ENCODE data around the gene PDK2. TPM values are rescaled to one million over a fixed set of nuclear protein-coding genes. Genes with fewer than 3 reads are reported as not detected.

PDK2 gene
- total RNA-seq, 4 donors from 2014 or later = 37.9 to 77.7 (median 49.8) TPM

GRCh38 chr17:50094243-50094752 is 853 bp upstream of the PDK2 start:
- DNase-seq (ENCODE audit: low spot score in 2 of 2) = peak; percentile 91 to 95
- peak overlapping the region; percentile 85 to 96 (median 92) for H3K27ac ChIP-seq

GRCh38 chr17:50095626-50096037 is 481 bp downstream of the PDK2 start:
- TF ChIP-seq POLR2A (IDR thresholded peaks at IDR 0.05) (no peak), EP300 (IDR thresholded peaks at IDR 0.05) (no peak), CTCF (IDR thresholded peaks at IDR 0.05) (no peak)
- H3K9me3 ChIP-seq = no peaks in the 10 kb centered on the region
- H3K4me3 ChIP-seq = peak overlapping the region; percentile 86 to 100 (median 98)
- peaks cover 0 to 32% (median 0%) of the 10 kb centered on the region in 3 donors for H3K36me3 ChIP-seq
- peak overlapping the region; percentile 85 to 96 (median 92) for H3K27ac ChIP-seq
- WGBS, 2 donors = 0 to 1% methylated on average over 12 of the region's 12 CpGs
- H3K27me3 ChIP-seq = no peaks in the 10 kb centered on the region
- peaks cover 0 to 51% (median 41%) of the 10 kb centered on the region in 4 donors for H3K4me1 ChIP-seq
- DNase-seq (ENCODE audit: low spot score in 2 of 2) = no peak

More at GRCh38 chr17:50094243-50094752, 853 bp upstream of the PDK2 start:
- peak in 1 of 2 donors; percentile 47 for TF ChIP-seq EP300 (IDR thresholded peaks at IDR 0.05)
- TF ChIP-seq POLR2A (IDR thresholded peaks at IDR 0.05) = peak in 1 of 2 donors; percentile 27
- TF ChIP-seq CTCF (IDR thresholded peaks at IDR 0.05) = peak; percentile 88 to 94 (median 92)
- Histone ChIP-seq H3K4me3 (peak overlapping the region; percentile 86 to 100 (median 98)), H3K4me1 (peaks cover 0 to 39% (median 32%) of the 10 kb centered on the region in 4 donors), H3K9me3 (no peaks in the 10 kb centered on the region), H3K27me3 (no peaks in the 10 kb centered on the region), H3K36me3 (peaks cover 0 to 34% (median 0%) of the 10 kb centered on the region in 3 donors)
- 0 to 1% methylated on average over 17 to 21 of the region's 21 CpGs for WGBS, 2 donors

GRCh38 chr17:50096092-50096491 is 941 bp downstream of the PDK2 start:
- Histone ChIP-seq H3K9me3 (no peaks in the 10 kb centered on the region), H3K4me3 (peak overlapping the region; percentile 86 to 100 (median 98)), H3K27ac (peak overlapping the region; percentile 85 to 96 (median 92)), H3K27me3 (no peaks in the 10 kb centered on the region), H3K4me1 (peaks cover 0 to 55% (median 46%) of the 10 kb centered on the region in 4 donors), H3K36me3 (peaks cover 0 to 32% (median 0%) of the 10 kb centered on the region in 3 donors)
- 12% methylated on average over 5 of the region's 6 CpGs; no CpG with 5 or more reads in 1 of the 2 donors for WGBS, 2 donors
- DNase-seq (ENCODE audit: low spot score in 2 of 2) = no peak
- peak in 1 of 2 donors; percentile 16 for TF ChIP-seq EP300 (IDR thresholded peaks at IDR 0.05)
- no peak for TF ChIP-seq CTCF (IDR thresholded peaks at IDR 0.05)

- 48 to 56% methylated on average over 3 of the region's 3 CpGs for WGBS, 2 donors
- H3K4me3 ChIP-seq = peak overlapping the region in 3 of 4 donors; percentile 86 to 100 (median 99)
- TF ChIP-seq POLR2A (IDR thresholded peaks at IDR 0.05) (no peak), EP300 (IDR thresholded peaks at IDR 0.05) (no peak), CTCF (IDR thresholded peaks at IDR 0.05) (no peak)
- no peak for DNase-seq (ENCODE audit: low spot score in 2 of 2)
- H3K27me3 ChIP-seq = no peaks in the 10 kb centered on the region
- H3K36me3 ChIP-seq = peaks cover 0 to 32% (median 0%) of the 10 kb centered on the region in 3 donors
- peak overlapping the region; percentile 85 to 96 (median 92) for H3K27ac ChIP-seq
- H3K4me1 ChIP-seq = peaks cover 0 to 62% (median 52%) of the 10 kb centered on the region in 4 donors
- H3K9me3 ChIP-seq = no peaks in the 10 kb centered on the region
These were observed 1.6 kb downstream of the PDK2 start for GRCh38 chr17:50096758-50097157.

GRCh38 chr17:50097455-50097854 is 2.3 kb downstream of the PDK2 start:
- 55 to 72% methylated on average over 7 of the region's 7 CpGs for WGBS, 2 donors
- Histone ChIP-seq H3K9me3 (no peaks in the 10 kb centered on the region), H3K27me3 (no peaks in the 10 kb centered on the region), H3K36me3 (peaks cover 0 to 32% (median 0%) of the 10 kb centered on the region in 3 donors), H3K4me1 (peaks cover 0 to 69% (median 58%) of the 10 kb centered on the region in 4 donors), H3K27ac (peak overlapping the region; percentile 85 to 96 (median 92)), H3K4me3 (no peak overlapping the region)
- DNase-seq (ENCODE audit: low spot score in 2 of 2) = no peak
- TF ChIP-seq EP300 (IDR thresholded peaks at IDR 0.05) (no peak), CTCF (IDR thresholded peaks at IDR 0.05) (no peak), POLR2A (IDR thresholded peaks at IDR 0.05) (no peak)
